Activated T-cell treated with anti-CD3 and anti-CD28 coated beads, Interleukin-2, amount 50 U/mL, for 4 hours (primary cell): ENCODE measurements around the gene DDOST. TPM values are rescaled to one million over a fixed set of nuclear protein-coding genes. Genes with fewer than 3 reads are reported as not detected.
"Not testable (repeated sequence)": the region's sequence is repeated elsewhere in the genome, so short reads cannot be mapped to it uniquely, and the experiment has no call there.

Experiments used
- ATAC-seq, 2 donors: fragments of 200-7000 bp; cut with Tn5 transposase; one replicate each; pipeline ENCODE4 v1.10.0; 2021
- DNase-seq: peaks from one replicate; pipeline ENCODE4 v3.0.0-alpha.2; 2020
- H3K27me3 Mint-ChIP-seq: one replicate; pipeline ENCODE4 v1.8.0; 2021; ENCODE audit warnings: low read depth, mixed read lengths
- H3K36me3 Mint-ChIP-seq: one replicate; pipeline ENCODE4 v1.8.0; 2022; ENCODE audit warnings: mixed read lengths; ENCODE audit not compliant: insufficient read depth
- H3K4me1 Mint-ChIP-seq: one replicate; pipeline ENCODE4 v1.8.0; 2021; ENCODE audit warnings: low read depth, mixed read lengths
- H3K4me3 Mint-ChIP-seq: one replicate; pipeline ENCODE4 v1.8.0; 2021; ENCODE audit warnings: mild to moderate bottlenecking, moderate library complexity, mixed read lengths
- H3K9me3 Mint-ChIP-seq: one replicate; pipeline ENCODE4 v1.8.0; 2021; ENCODE audit warnings: mixed read lengths
- total RNA-seq, 3 donors: library from RNA; stranded (reverse); gene quantifications; one replicate each; pipeline ENCODE4 v1.2.1, GENCODE V29; 2021

Gene DDOST
- total RNA-seq, 3 donors from 2014 or later: 242 to 285 (median 270) TPM

- Mint-ChIP-seq H3K9me3 (no peaks in the 10 kb centered on the region), H3K4me1 (no peaks in the 10 kb centered on the region), H3K4me3 (no peak overlapping the region), H3K36me3 (no peaks in the 10 kb centered on the region), H3K27me3 (peaks cover 5% of the 10 kb centered on the region)
- DNase-seq (no peak), ATAC-seq (no peak)
These were observed 47.0 kb downstream of the DDOST start for GRCh38 chr1:20614131-20614579.

DNA sequence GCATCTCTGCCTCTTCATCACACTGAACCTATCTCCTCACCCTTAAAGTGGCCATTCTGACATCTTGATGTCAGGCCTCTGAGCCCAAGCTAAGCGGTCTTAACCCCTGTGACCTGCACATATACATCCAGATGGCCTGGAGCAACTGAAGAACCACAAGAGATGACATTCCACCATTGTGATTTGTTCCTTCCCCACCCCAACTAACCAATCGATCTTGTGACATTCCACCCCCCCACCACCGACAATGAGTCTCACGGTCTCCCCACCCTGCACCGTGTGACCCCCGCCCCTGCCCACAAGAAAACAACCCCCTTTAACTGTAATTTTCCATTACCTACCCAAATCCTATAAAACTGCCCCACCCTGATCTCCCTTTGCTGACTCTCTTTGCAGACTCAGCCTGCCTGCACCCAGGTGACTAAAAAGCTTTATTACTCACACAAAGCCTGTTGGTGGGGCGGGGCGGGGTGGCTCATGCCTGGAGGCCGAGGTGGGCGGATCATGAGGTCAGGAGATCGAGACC, 48.9 kb downstream of the DDOST start:
- H3K36me3 Mint-ChIP-seq: no peaks in the 10 kb centered on the region
- H3K4me1 Mint-ChIP-seq: no peaks in the 10 kb centered on the region
- H3K4me3 Mint-ChIP-seq: no peak overlapping the region
- no peaks in the 10 kb centered on the region for H3K9me3 Mint-ChIP-seq
- DNase-seq: no peak
- peaks cover 6% of the 10 kb centered on the region for H3K27me3 Mint-ChIP-seq
- ATAC-seq: no peak

DNA sequence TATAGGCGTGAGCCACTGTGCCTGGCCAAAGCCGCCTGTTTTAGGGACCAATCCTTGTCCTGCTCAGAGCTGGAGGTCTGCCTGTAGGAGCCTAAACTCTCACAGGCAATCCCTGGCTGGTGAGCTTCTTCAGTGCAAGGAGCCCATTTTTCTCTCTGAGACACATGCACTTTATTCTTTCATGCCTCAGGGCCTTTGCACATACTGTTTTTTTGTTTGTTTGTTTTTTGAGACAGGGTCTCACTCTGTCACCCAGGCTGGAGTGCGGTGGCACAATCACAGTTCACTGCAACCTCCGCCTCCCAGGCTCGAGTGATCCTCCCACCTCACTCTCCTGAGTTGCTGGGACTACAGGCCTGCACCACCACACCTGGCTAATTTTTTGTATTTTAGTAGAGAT, 49.5 kb downstream of the DDOST start:
- Mint-ChIP-seq H3K27me3 (peaks cover 6% of the 10 kb centered on the region), H3K4me1 (no peaks in the 10 kb centered on the region), H3K36me3 (no peaks in the 10 kb centered on the region), H3K9me3 (no peaks in the 10 kb centered on the region), H3K4me3 (no peak overlapping the region)
- DNase-seq (no peak), ATAC-seq (no peak)

- Mint-ChIP-seq H3K36me3 (no peaks in the 10 kb centered on the region), H3K27me3 (peaks cover 3% of the 10 kb centered on the region), H3K4me1 (no peaks in the 10 kb centered on the region), H3K9me3 (no peaks in the 10 kb centered on the region), H3K4me3 (no peak overlapping the region)
- ATAC-seq (no peak), DNase-seq (no peak)
These were observed 50.2 kb downstream of the DDOST start for GRCh38 chr1:20610970-20611369.

DNA sequence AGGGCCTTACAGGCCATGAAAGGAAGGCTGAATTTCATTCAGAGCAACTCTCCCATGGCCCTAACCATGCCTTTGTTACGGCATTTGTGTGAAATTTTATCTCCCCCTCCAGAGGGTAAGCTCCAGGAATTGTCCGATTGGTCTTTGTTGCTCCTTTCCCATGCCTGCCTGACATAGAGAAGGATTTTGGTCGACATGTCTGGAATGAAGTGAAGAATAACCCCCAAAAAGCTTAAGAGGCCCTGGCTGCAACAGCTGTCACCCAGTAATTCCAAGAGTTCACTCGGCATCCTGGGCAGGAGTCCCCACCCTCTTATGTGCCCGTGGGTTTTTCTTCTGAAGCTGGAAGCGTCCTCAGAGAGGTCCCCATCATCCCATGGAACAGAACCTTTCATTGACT, 51.6 kb downstream of the DDOST start:
- ATAC-seq: no peak
- peaks cover 7% of the 10 kb centered on the region for H3K27me3 Mint-ChIP-seq
- H3K9me3 Mint-ChIP-seq: no peaks in the 10 kb centered on the region
- H3K36me3 Mint-ChIP-seq: no peaks in the 10 kb centered on the region
- H3K4me3 Mint-ChIP-seq: no peak overlapping the region
- no peak for DNase-seq
- no peaks in the 10 kb centered on the region for H3K4me1 Mint-ChIP-seq

DNA sequence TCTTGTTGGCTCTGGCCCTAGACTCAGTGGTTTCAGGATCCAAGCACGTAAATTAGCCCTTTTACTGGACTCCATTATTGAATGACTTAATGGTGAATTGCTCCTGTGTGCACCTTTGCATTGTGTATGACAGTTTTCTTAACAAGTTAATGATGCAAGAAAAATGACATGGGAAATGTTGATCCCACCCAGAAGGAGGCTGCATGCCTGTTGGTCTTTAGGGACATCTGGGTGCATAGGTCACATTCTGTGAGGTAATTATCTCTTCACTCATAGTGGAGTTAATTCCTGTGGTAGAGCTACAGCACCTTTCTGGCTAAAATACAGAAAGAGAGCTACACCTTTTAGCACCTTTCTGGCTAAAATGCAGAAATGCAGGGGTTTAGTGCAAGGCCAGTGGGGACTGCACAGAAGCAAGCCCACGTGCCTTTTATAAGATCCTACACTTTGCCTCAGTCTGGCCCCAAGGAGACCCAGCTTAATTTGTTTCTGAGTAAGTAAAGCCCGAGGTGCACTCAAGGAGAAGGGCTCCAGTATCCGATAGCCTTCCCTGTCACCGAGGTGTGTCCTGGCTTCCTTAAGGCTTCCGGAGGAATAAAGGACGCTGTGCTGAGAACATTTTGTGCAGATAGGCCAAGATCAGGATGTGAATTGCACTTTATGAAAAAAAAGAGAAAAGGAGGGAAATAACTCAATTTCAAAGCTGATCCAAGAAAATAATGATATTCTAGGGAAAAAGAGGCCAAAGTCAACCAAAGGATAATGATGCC, 54.2 kb downstream of the DDOST start:
- DNase-seq, H3K27me3 Mint-ChIP-seq, H3K4me3 Mint-ChIP-seq, H3K36me3 Mint-ChIP-seq, ATAC-seq, H3K4me1 Mint-ChIP-seq, H3K9me3 Mint-ChIP-seq: not testable (repeated sequence)

- DNase-seq (no peak), ATAC-seq (no peak)
- Mint-ChIP-seq H3K4me3 (no peak overlapping the region), H3K36me3 (no peaks in the 10 kb centered on the region), H3K9me3 (no peaks in the 10 kb centered on the region), H3K4me1 (no peaks in the 10 kb centered on the region), H3K27me3 (peaks cover 5% of the 10 kb centered on the region)
These were observed 56.5 kb downstream of the DDOST start for GRCh38 chr1:20604678-20605077.

DNA sequence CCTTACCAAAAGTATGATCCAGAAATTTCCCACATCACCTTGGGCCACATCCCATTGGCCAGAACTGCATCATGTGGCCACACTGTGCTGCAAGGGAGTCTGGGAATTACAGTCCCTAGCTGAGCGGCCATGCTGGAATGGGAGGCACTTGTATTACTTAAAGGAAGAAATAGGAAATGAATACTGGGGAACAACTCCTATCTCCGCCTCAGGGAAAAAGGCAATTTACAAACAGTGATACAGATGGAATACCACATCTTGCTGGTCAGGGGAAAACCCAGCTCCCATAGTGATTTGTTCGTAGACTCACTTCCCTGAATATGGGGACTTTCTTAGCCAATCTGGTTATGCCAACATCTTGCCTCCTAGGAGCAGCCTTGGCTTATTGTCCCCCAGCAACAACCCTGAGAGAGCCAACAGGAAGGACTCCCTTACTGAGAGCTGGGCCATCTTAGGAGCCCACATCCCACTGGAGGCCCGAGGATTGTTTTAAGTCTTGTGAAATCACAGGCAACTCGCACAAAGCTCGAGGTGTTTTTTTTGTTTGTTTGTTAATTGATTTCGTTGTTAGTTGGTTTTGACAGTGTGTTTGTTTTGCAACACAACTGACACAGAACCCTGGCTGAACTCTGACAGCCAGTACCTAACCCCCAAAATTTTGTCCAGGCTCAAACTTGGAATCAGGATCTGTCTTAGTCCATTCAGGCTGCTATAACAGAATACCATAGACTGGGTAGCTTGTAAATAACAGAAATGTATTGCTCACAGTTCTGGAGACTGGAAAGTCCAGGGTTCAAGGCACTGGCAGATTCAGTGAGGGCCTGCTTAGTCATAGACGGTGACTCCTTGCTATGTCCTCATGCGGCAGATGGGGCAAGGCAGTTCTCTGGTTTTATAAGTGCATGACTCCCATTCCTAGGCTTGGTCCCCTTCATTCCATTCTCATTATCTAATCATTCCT, 57.4 kb downstream of the DDOST start:
- Mint-ChIP-seq H3K4me3 (no peak overlapping the region), H3K9me3 (no peaks in the 10 kb centered on the region), H3K4me1 (no peaks in the 10 kb centered on the region), H3K27me3 (peaks cover 5% of the 10 kb centered on the region), H3K36me3 (no peaks in the 10 kb centered on the region)
- DNase-seq (no peak), ATAC-seq (no peak)

- Mint-ChIP-seq H3K27me3 (peaks cover 5% of the 10 kb centered on the region), H3K4me3 (no peak overlapping the region), H3K36me3 (no peaks in the 10 kb centered on the region), H3K9me3 (no peaks in the 10 kb centered on the region), H3K4me1 (no peaks in the 10 kb centered on the region)
- ATAC-seq: no peak
- DNase-seq: no peak
These were observed 58.2 kb downstream of the DDOST start for GRCh38 chr1:20602851-20603450.

Other genes starting within 250 kb of the DDOST start
- gene CAMK2N1, start 175.2 kb downstream of the DDOST start, total RNA-seq: 1 to 10 TPM; 1.3 to 1.6 (median 1.5) TPM
- gene MUL1, start 153.2 kb downstream of the DDOST start, total RNA-seq: 10 to 100 TPM; 21.6 to 25.0 (median 24.2) TPM
- under 1 TPM in 1 of 3 donors, not detected in 2; 0.08 TPM for gene FAM43B, start 108.8 kb downstream of the DDOST start, total RNA-seq
- gene CDA, start 72.3 kb downstream of the DDOST start, total RNA-seq: not detected
- gene PINK1, start 27.9 kb downstream of the DDOST start, total RNA-seq: 1 to 10 TPM; 1.6 to 2.7 (median 2.2) TPM
- not detected for gene KIF17, start 56.6 kb upstream of the DDOST start, total RNA-seq
- gene SH2D5, start 71.3 kb upstream of the DDOST start, total RNA-seq: 1 to 10 TPM; 1.0 to 2.1 (median 1.1) TPM
- 100 to 1,000 TPM; 102 to 116 (median 107) TPM for gene HP1BP3, start 125.9 kb upstream of the DDOST start, total RNA-seq